ENCODE data around the gene GALNTL6.

The GALNTL6 gene

GRCh38 chr4:172481802-172482508 lies 668.8 kb downstream of the GALNTL6 start:
- WGBS = 95% methylated on average over 30 of the region's 30 CpGs
- no peak for DNase-seq
- H2AK5ac ChIP-seq (ENCODE audit: low read length, severe bottlenecking) = no peak overlapping the region
- H4K91ac ChIP-seq (ENCODE audit: low read length) = no peak overlapping the region
- no peaks in the 10 kb centered on the region for H3K27me3 ChIP-seq (ENCODE audit: control insufficient read depth in 1 of 2, insufficient read depth in 1 of 2, low read length in 2 of 2)
- no peak overlapping the region for H4K8ac ChIP-seq (ENCODE audit: low read length)
- no peak overlapping the region for H2BK120ac ChIP-seq (ENCODE audit: low read depth, low read length)
- no peaks in the 10 kb centered on the region for H3K9me3 ChIP-seq (ENCODE audit: control insufficient read depth, low read length)
- H3K4me1 ChIP-seq (ENCODE audit: control insufficient read depth, insufficient read depth, low read depth, low read length) = no peaks in the 10 kb centered on the region
- H3K27ac ChIP-seq (ENCODE audit: low read length, poor library complexity, severe bottlenecking) = no peak overlapping the region
- H3K9ac ChIP-seq (ENCODE audit: low read length) = no peak overlapping the region
- peak overlapping the region in 1 of 2 experiments; percentile 9 for H3K23ac ChIP-seq (ENCODE audit: low read length in 2 of 2)
- no peaks in the 10 kb centered on the region for H3K36me3 ChIP-seq (ENCODE audit: control insufficient read depth in 1 of 2, insufficient read depth in 2 of 2, low read depth in 1 of 2, low read length in 2 of 2)
- no peak overlapping the region for H3K4me3 ChIP-seq (ENCODE audit: insufficient read depth in 1 of 2, low read depth in 1 of 2, low read length in 2 of 2)
- H2BK5ac ChIP-seq (ENCODE audit: low read depth, low read length, poor library complexity, severe bottlenecking) = no peak overlapping the region
- H3K79me1 ChIP-seq (replicated peaks; ENCODE audit: low read length, poor library complexity, severe bottlenecking) = no peaks in the 10 kb centered on the region
- H3K4ac ChIP-seq (ENCODE audit: low read depth in 1 of 2, low read length in 2 of 2) = no peak overlapping the region
- H3K14ac ChIP-seq (ENCODE audit: low read length in 2 of 2) = no peak overlapping the region
- no peak overlapping the region for H3K18ac ChIP-seq (ENCODE audit: low read depth in 1 of 2, low read length in 2 of 2)
- no peak overlapping the region for H3K4me2 ChIP-seq (ENCODE audit: low read length, poor library complexity, severe bottlenecking)
- H2BK12ac ChIP-seq (ENCODE audit: low read length in 2 of 2) = no peak overlapping the region
- no peak overlapping the region for H2BK15ac ChIP-seq (ENCODE audit: low read depth, poor library complexity, severe bottlenecking)
- H2AFZ ChIP-seq (ENCODE audit: low read depth, low read length) = no peak overlapping the region

GRCh38 chr4:172485007-172485406 lies 671.8 kb downstream of the GALNTL6 start:
- H3K9ac ChIP-seq (ENCODE audit: low read length) = no peak overlapping the region
- WGBS = 95% methylated on average over 2 of the region's 3 CpGs
- no peak overlapping the region for H3K14ac ChIP-seq (ENCODE audit: low read length in 2 of 2)
- no peaks in the 10 kb centered on the region for H3K27me3 ChIP-seq (ENCODE audit: control insufficient read depth in 1 of 2, insufficient read depth in 1 of 2, low read length in 2 of 2)
- no peak overlapping the region for H3K18ac ChIP-seq (ENCODE audit: low read depth in 1 of 2, low read length in 2 of 2)
- H2BK12ac ChIP-seq (ENCODE audit: low read length in 2 of 2) = no peak overlapping the region
- no peak overlapping the region for H3K23ac ChIP-seq (ENCODE audit: low read length in 2 of 2)
- H2AFZ ChIP-seq (ENCODE audit: low read depth, low read length) = no peak overlapping the region
- H3K9me3 ChIP-seq (ENCODE audit: control insufficient read depth, low read length) = no peaks in the 10 kb centered on the region
- no peak overlapping the region for H3K4ac ChIP-seq (ENCODE audit: low read depth in 1 of 2, low read length in 2 of 2)
- no peak overlapping the region for H3K4me2 ChIP-seq (ENCODE audit: low read length, poor library complexity, severe bottlenecking)
- no peak overlapping the region for H2BK5ac ChIP-seq (ENCODE audit: low read depth, low read length, poor library complexity, severe bottlenecking)
- H4K8ac ChIP-seq (ENCODE audit: low read length) = no peak overlapping the region
- no peaks in the 10 kb centered on the region for H3K4me1 ChIP-seq (ENCODE audit: control insufficient read depth, insufficient read depth, low read depth, low read length)
- no peak overlapping the region for H3K4me3 ChIP-seq (ENCODE audit: insufficient read depth in 1 of 2, low read depth in 1 of 2, low read length in 2 of 2)
- no peaks in the 10 kb centered on the region for H3K79me1 ChIP-seq (replicated peaks; ENCODE audit: low read length, poor library complexity, severe bottlenecking)
- no peak overlapping the region for H3K27ac ChIP-seq (ENCODE audit: low read length, poor library complexity, severe bottlenecking)
- no peak for DNase-seq
- no peak overlapping the region for H2BK120ac ChIP-seq (ENCODE audit: low read depth, low read length)
- no peak overlapping the region for H2AK5ac ChIP-seq (ENCODE audit: low read length, severe bottlenecking)
- no peaks in the 10 kb centered on the region for H3K36me3 ChIP-seq (ENCODE audit: control insufficient read depth in 1 of 2, insufficient read depth in 2 of 2, low read depth in 1 of 2, low read length in 2 of 2)
- no peak overlapping the region for H4K91ac ChIP-seq (ENCODE audit: low read length)
- H2BK15ac ChIP-seq (ENCODE audit: low read depth, poor library complexity, severe bottlenecking) = no peak overlapping the region

GRCh38 chr4:172486531-172486930 lies 673.3 kb downstream of the GALNTL6 start:
- no peaks in the 10 kb centered on the region for H3K36me3 ChIP-seq (ENCODE audit: control insufficient read depth in 1 of 2, insufficient read depth in 2 of 2, low read depth in 1 of 2, low read length in 2 of 2)
- H2AFZ ChIP-seq (ENCODE audit: low read depth, low read length) = no peak overlapping the region
- H3K14ac ChIP-seq (ENCODE audit: low read length in 2 of 2) = no peak overlapping the region
- no peak overlapping the region for H2BK120ac ChIP-seq (ENCODE audit: low read depth, low read length)
- H3K4me3 ChIP-seq (ENCODE audit: insufficient read depth in 1 of 2, low read depth in 1 of 2, low read length in 2 of 2) = no peak overlapping the region
- 83% methylated on average over 1 of the region's 2 CpGs for WGBS
- no peak for DNase-seq
- no peak overlapping the region for H3K9ac ChIP-seq (ENCODE audit: low read length)
- H3K4ac ChIP-seq (ENCODE audit: low read depth in 1 of 2, low read length in 2 of 2) = no peak overlapping the region
- no peaks in the 10 kb centered on the region for H3K79me1 ChIP-seq (replicated peaks; ENCODE audit: low read length, poor library complexity, severe bottlenecking)
- no peaks in the 10 kb centered on the region for H3K4me1 ChIP-seq (ENCODE audit: control insufficient read depth, insufficient read depth, low read depth, low read length)
- no peaks in the 10 kb centered on the region for H3K27me3 ChIP-seq (ENCODE audit: control insufficient read depth in 1 of 2, insufficient read depth in 1 of 2, low read length in 2 of 2)
- H2BK15ac ChIP-seq (ENCODE audit: low read depth, poor library complexity, severe bottlenecking) = no peak overlapping the region
- no peak overlapping the region for H2BK5ac ChIP-seq (ENCODE audit: low read depth, low read length, poor library complexity, severe bottlenecking)
- H4K91ac ChIP-seq (ENCODE audit: low read length) = no peak overlapping the region
- no peak overlapping the region for H3K4me2 ChIP-seq (ENCODE audit: low read length, poor library complexity, severe bottlenecking)
- H3K27ac ChIP-seq (ENCODE audit: low read length, poor library complexity, severe bottlenecking) = no peak overlapping the region
- no peak overlapping the region for H3K23ac ChIP-seq (ENCODE audit: low read length in 2 of 2)
- H2BK12ac ChIP-seq (ENCODE audit: low read length in 2 of 2) = no peak overlapping the region
- H3K18ac ChIP-seq (ENCODE audit: low read depth in 1 of 2, low read length in 2 of 2) = no peak overlapping the region
- H3K9me3 ChIP-seq (ENCODE audit: control insufficient read depth, low read length) = no peaks in the 10 kb centered on the region
- no peak overlapping the region for H2AK5ac ChIP-seq (ENCODE audit: low read length, severe bottlenecking)
- H4K8ac ChIP-seq (ENCODE audit: low read length) = no peak overlapping the region

- H2BK120ac ChIP-seq (ENCODE audit: low read depth, low read length) = no peak overlapping the region
- H4K8ac ChIP-seq (ENCODE audit: low read length) = no peak overlapping the region
- H2BK5ac ChIP-seq (ENCODE audit: low read depth, low read length, poor library complexity, severe bottlenecking) = no peak overlapping the region
- H3K4me1 ChIP-seq (ENCODE audit: control insufficient read depth, insufficient read depth, low read depth, low read length) = no peaks in the 10 kb centered on the region
- H3K36me3 ChIP-seq (ENCODE audit: control insufficient read depth in 1 of 2, insufficient read depth in 2 of 2, low read depth in 1 of 2, low read length in 2 of 2) = no peaks in the 10 kb centered on the region
- H3K9ac ChIP-seq (ENCODE audit: low read length) = no peak overlapping the region
- no peak overlapping the region for H3K14ac ChIP-seq (ENCODE audit: low read length in 2 of 2)
- no peak overlapping the region for H2AFZ ChIP-seq (ENCODE audit: low read depth, low read length)
- H3K4ac ChIP-seq (ENCODE audit: low read depth in 1 of 2, low read length in 2 of 2) = no peak overlapping the region
- no peak overlapping the region for H3K4me2 ChIP-seq (ENCODE audit: low read length, poor library complexity, severe bottlenecking)
- no peak overlapping the region for H3K18ac ChIP-seq (ENCODE audit: low read depth in 1 of 2, low read length in 2 of 2)
- no peak overlapping the region for H2BK12ac ChIP-seq (ENCODE audit: low read length in 2 of 2)
- H4K91ac ChIP-seq (ENCODE audit: low read length) = no peak overlapping the region
- no peak overlapping the region for H3K4me3 ChIP-seq (ENCODE audit: insufficient read depth in 1 of 2, low read depth in 1 of 2, low read length in 2 of 2)
- no peak overlapping the region for H3K27ac ChIP-seq (ENCODE audit: low read length, poor library complexity, severe bottlenecking)
- no peaks in the 10 kb centered on the region for H3K79me1 ChIP-seq (replicated peaks; ENCODE audit: low read length, poor library complexity, severe bottlenecking)
- H3K27me3 ChIP-seq (ENCODE audit: control insufficient read depth in 1 of 2, insufficient read depth in 1 of 2, low read length in 2 of 2) = no peaks in the 10 kb centered on the region
- DNase-seq = no peak
- H2BK15ac ChIP-seq (ENCODE audit: low read depth, poor library complexity, severe bottlenecking) = no peak overlapping the region
- no peaks in the 10 kb centered on the region for H3K9me3 ChIP-seq (ENCODE audit: control insufficient read depth, low read length)
- H3K23ac ChIP-seq (ENCODE audit: low read length in 2 of 2) = no peak overlapping the region
- no peak overlapping the region for H2AK5ac ChIP-seq (ENCODE audit: low read length, severe bottlenecking)
Observed at GRCh38 chr4:172489861-172490260, 676.7 kb downstream of the GALNTL6 start.
